HL-60/S4 treated with retinoic acid at 250 ng/mL for 4 days and 3 days (cell line): Measurements from ENCODE around the gene CDH23.

Experiments
- in situ Hi-C: fragments of 300-500 bp; cut with MboI; formaldehyde crosslinking; loops from 2 replicates; pipeline ENCODE4 v1.7.0; 2022; ENCODE audit warnings: low sequenced_read_pairs

The CDH23 gene

GRCh38 chr10:71695502-71696476 is 299.1 kb downstream of the CDH23 start:
- in situ Hi-C loops: no loop called here

- in situ Hi-C loops: no loop called here
Measured at GRCh38 chr10:71696628-71697326, 300.1 kb downstream of the CDH23 start.

GRCh38 chr10:71697938-71698709 is 301.4 kb downstream of the CDH23 start:
- in situ Hi-C loops: no loop called here

- in situ Hi-C loops: no loop called here
Measured at GRCh38 chr10:71698737-71699136, 302.0 kb downstream of the CDH23 start.

- in situ Hi-C loops: loop anchor here (25.0 kb wide), 1 partner anchor 389 kb away; the partner anchor contains the start of gene SLC29A3
Measured at GRCh38 chr10:71700731-71701368, 304.1 kb downstream of the CDH23 start.

- in situ Hi-C loops: loop anchor here (25.0 kb wide), 1 partner anchor 389 kb away; the partner anchor contains the start of gene SLC29A3
Measured at GRCh38 chr10:71701496-71702132, 304.9 kb downstream of the CDH23 start.

- in situ Hi-C loops: loop anchor here (25.0 kb wide), 1 partner anchor 391 kb away; the partner anchor contains the start of gene SLC29A3
Measured at GRCh38 chr10:71703577-71703976, 306.9 kb downstream of the CDH23 start.

- in situ Hi-C loops: loop anchor here (25.0 kb wide), 1 partner anchor 393 kb away; the partner anchor contains the start of gene SLC29A3
Measured at GRCh38 chr10:71704816-71705215, 308.1 kb downstream of the CDH23 start.

GRCh38 chr10:71705582-71705981 is 308.9 kb downstream of the CDH23 start:
- in situ Hi-C loops: loop anchor here (25.0 kb wide), 1 partner anchor 393 kb away; the partner anchor contains the start of gene SLC29A3

- in situ Hi-C loops: loop anchor here (25.0 kb wide), 1 partner anchor 394 kb away; the partner anchor contains the start of gene SLC29A3
Measured at GRCh38 chr10:71706216-71707121, 309.7 kb downstream of the CDH23 start.

GRCh38 chr10:71707240-71707789 is 310.6 kb downstream of the CDH23 start:
- in situ Hi-C loops: loop anchor here (25.0 kb wide), 1 partner anchor 395 kb away; the partner anchor contains the start of gene SLC29A3

GRCh38 chr10:71708301-71708703 is 311.6 kb downstream of the CDH23 start:
- in situ Hi-C loops: loop anchor here (25.0 kb wide), 1 partner anchor 396 kb away; the partner anchor contains the start of gene SLC29A3

- in situ Hi-C loops: loop anchor here (25.0 kb wide), 1 partner anchor 397 kb away; the partner anchor contains the start of gene SLC29A3
Measured at GRCh38 chr10:71708897-71709882, 312.5 kb downstream of the CDH23 start.

GRCh38 chr10:71710519-71710918 is 313.8 kb downstream of the CDH23 start:
- in situ Hi-C loops: loop anchor here (25.0 kb wide), 1 partner anchor 398 kb away; the partner anchor contains the start of gene SLC29A3

- in situ Hi-C loops: loop anchor here (25.0 kb wide), 1 partner anchor 399 kb away; the partner anchor contains the start of gene SLC29A3
Measured at GRCh38 chr10:71711052-71711623, 314.4 kb downstream of the CDH23 start.

- in situ Hi-C loops: loop anchor here (25.0 kb wide), 1 partner anchor 400 kb away; the partner anchor contains the start of gene SLC29A3
Measured at GRCh38 chr10:71712170-71712569, 315.4 kb downstream of the CDH23 start.
